ENCODE results near the gene FFAR1.

Gene FFAR1

DNA sequence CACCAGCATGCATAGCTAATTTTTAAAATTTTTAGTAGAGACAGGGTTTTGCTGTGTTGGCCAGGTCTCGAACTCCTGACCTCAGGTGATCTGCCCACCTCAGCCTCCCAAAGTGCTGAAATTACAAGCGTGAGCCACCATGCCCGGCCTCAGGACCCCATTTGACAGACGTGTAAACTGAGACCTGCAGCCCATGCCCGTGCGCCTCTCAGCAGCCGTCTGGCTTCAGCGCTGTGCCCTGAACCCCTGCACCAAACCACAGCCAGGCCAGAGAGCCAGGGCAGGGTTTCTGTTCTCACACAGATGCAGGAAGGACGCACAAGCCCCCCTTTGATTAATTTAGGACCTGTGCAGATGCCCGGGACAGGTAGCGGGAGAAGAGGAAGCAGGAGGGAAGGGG is 7.3 kb upstream of the FFAR1 start:
- 99% methylated on average over 8 of the region's 11 CpGs for WGBS (ENCODE audit: insufficient coverage)
- H3K27me3 ChIP-seq (replicated peaks in 2 of 5; ENCODE audit: control insufficient read depth in 4 of 5, insufficient read depth in 5 of 5, low read length in 4 of 5) = no peaks in the 10 kb centered on the region
- ChIA-PET POLR2A (no interaction called here), CTCF (interaction anchor here (1.5 kb wide), 1 partner anchor 12 kb away, joined by 4 read pairs; no protein-coding TSS in a partner anchor)
- no peak for DNase-seq
- peaks cover 0 to 2% (median 0%) of the 10 kb centered on the region in 4 experiments for H3K36me3 ChIP-seq (ENCODE audit: control insufficient read depth in 4 of 4, insufficient read depth in 4 of 4, low read length in 3 of 4)
- H3K9me3 ChIP-seq (ENCODE audit: control extremely low read depth in 1 of 5, control insufficient read depth in 4 of 5, insufficient read depth in 2 of 5, low read depth in 1 of 5, low read length in 4 of 5) = no peaks in the 10 kb centered on the region
- H3K4me3 ChIP-seq (ENCODE audit: control insufficient read depth in 1 of 7, extremely low read depth in 1 of 7, insufficient read depth in 4 of 7, low read depth in 2 of 7, low read length in 6 of 7) = no peak overlapping the region
- no peak overlapping the region for H3K27ac ChIP-seq (ENCODE audit: insufficient read depth in 1 of 2, low read depth in 1 of 2, low read length in 2 of 2, poor library complexity in 1 of 2, severe bottlenecking in 2 of 2)
- H3K4me1 ChIP-seq (ENCODE audit: control extremely low read depth in 1 of 4, control insufficient read depth in 4 of 4, insufficient read depth in 4 of 4, low read length in 3 of 4) = peaks cover 0 to 8% (median 5%) of the 10 kb centered on the region in 4 experiments

DNA sequence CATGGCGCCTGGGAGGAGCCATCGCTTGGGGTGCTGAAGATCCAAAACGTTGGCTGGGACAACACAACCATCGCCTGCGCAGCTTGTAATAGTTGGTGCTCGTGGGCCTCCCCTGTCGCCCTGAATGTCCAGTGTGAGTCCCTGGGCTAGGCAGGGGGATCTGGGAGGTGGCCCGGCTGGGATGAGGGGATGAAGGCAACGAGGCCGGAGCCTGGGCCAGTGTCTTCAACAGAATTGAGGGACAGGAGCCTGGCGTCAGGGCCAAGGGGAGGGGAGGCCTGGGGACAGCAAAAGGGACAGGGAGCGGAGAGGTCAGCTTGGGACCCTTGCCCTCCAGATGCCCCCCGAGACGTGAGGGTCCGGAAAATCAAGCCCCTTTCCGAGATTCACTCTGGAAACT is 6.7 kb upstream of the FFAR1 start:
- Histone ChIP-seq H3K27ac (ENCODE audit: insufficient read depth in 1 of 2, low read depth in 1 of 2, low read length in 2 of 2, poor library complexity in 1 of 2, severe bottlenecking in 2 of 2) (no peak overlapping the region), H3K4me3 (ENCODE audit: control insufficient read depth in 1 of 7, extremely low read depth in 1 of 7, insufficient read depth in 4 of 7, low read depth in 2 of 7, low read length in 6 of 7) (no peak overlapping the region), H3K27me3 (replicated peaks in 2 of 5; ENCODE audit: control insufficient read depth in 4 of 5, insufficient read depth in 5 of 5, low read length in 4 of 5) (no peaks in the 10 kb centered on the region), H3K4me1 (ENCODE audit: control extremely low read depth in 1 of 4, control insufficient read depth in 4 of 4, insufficient read depth in 4 of 4, low read length in 3 of 4) (peaks cover 0 to 13% (median 11%) of the 10 kb centered on the region in 4 experiments), H3K9me3 (ENCODE audit: control extremely low read depth in 1 of 5, control insufficient read depth in 4 of 5, insufficient read depth in 2 of 5, low read depth in 1 of 5, low read length in 4 of 5) (no peaks in the 10 kb centered on the region), H3K36me3 (ENCODE audit: control insufficient read depth in 4 of 4, insufficient read depth in 4 of 4, low read length in 3 of 4) (peaks cover 0 to 2% (median 0%) of the 10 kb centered on the region in 4 experiments)
- POLR2A ChIA-PET = no interaction called here
- 90% methylated on average over 13 of the region's 16 CpGs for WGBS (ENCODE audit: insufficient coverage)
- DNase-seq = no peak
- CTCF ChIA-PET = interaction anchor here (1.5 kb wide), 1 partner anchor 12 kb away, joined by 4 read pairs; no protein-coding TSS in a partner anchor

- Histone ChIP-seq H3K4me3 (ENCODE audit: control insufficient read depth in 1 of 7, extremely low read depth in 1 of 7, insufficient read depth in 4 of 7, low read depth in 2 of 7, low read length in 6 of 7) (no peak overlapping the region), H3K36me3 (ENCODE audit: control insufficient read depth in 4 of 4, insufficient read depth in 4 of 4, low read length in 3 of 4) (no peaks in the 10 kb centered on the region), H3K27me3 (replicated peaks in 2 of 5; ENCODE audit: control insufficient read depth in 4 of 5, insufficient read depth in 5 of 5, low read length in 4 of 5) (no peaks in the 10 kb centered on the region), H3K27ac (ENCODE audit: insufficient read depth in 1 of 2, low read depth in 1 of 2, low read length in 2 of 2, poor library complexity in 1 of 2, severe bottlenecking in 2 of 2) (no peak overlapping the region), H3K4me1 (ENCODE audit: control extremely low read depth in 1 of 4, control insufficient read depth in 4 of 4, insufficient read depth in 4 of 4, low read length in 3 of 4) (peaks cover 0 to 20% (median 17%) of the 10 kb centered on the region in 4 experiments), H3K9me3 (ENCODE audit: control extremely low read depth in 1 of 5, control insufficient read depth in 4 of 5, insufficient read depth in 2 of 5, low read depth in 1 of 5, low read length in 4 of 5) (no peaks in the 10 kb centered on the region)
- POLR2A ChIA-PET = no interaction called here
- 93% methylated on average over 5 of the region's 14 CpGs for WGBS (ENCODE audit: insufficient coverage)
- no peak for DNase-seq
- CTCF ChIA-PET = no interaction called here
Measured at GRCh38 chr19:35341565-35342225, 6.0 kb upstream of the FFAR1 start.

- WGBS (ENCODE audit: insufficient coverage) = 96% methylated on average over 5 of the region's 5 CpGs
- Histone ChIP-seq H3K4me3 (ENCODE audit: control insufficient read depth in 1 of 7, extremely low read depth in 1 of 7, insufficient read depth in 4 of 7, low read depth in 2 of 7, low read length in 6 of 7) (no peak overlapping the region), H3K4me1 (ENCODE audit: control extremely low read depth in 1 of 4, control insufficient read depth in 4 of 4, insufficient read depth in 4 of 4, low read length in 3 of 4) (peaks cover 0 to 26% (median 23%) of the 10 kb centered on the region in 4 experiments), H3K27me3 (replicated peaks in 2 of 5; ENCODE audit: control insufficient read depth in 4 of 5, insufficient read depth in 5 of 5, low read length in 4 of 5) (no peaks in the 10 kb centered on the region), H3K36me3 (ENCODE audit: control insufficient read depth in 4 of 4, insufficient read depth in 4 of 4, low read length in 3 of 4) (no peaks in the 10 kb centered on the region), H3K27ac (ENCODE audit: insufficient read depth in 1 of 2, low read depth in 1 of 2, low read length in 2 of 2, poor library complexity in 1 of 2, severe bottlenecking in 2 of 2) (no peak overlapping the region), H3K9me3 (ENCODE audit: control extremely low read depth in 1 of 5, control insufficient read depth in 4 of 5, insufficient read depth in 2 of 5, low read depth in 1 of 5, low read length in 4 of 5) (no peaks in the 10 kb centered on the region)
- DNase-seq = no peak
- CTCF ChIA-PET = interaction anchor here (0.6 kb wide), 1 partner anchor 10 kb away, joined by 3 read pairs; no protein-coding TSS in a partner anchor
- POLR2A ChIA-PET = no interaction called here
Measured at GRCh38 chr19:35342430-35342829, 5.3 kb upstream of the FFAR1 start.

- 90% methylated on average over 13 of the region's 17 CpGs for WGBS (ENCODE audit: insufficient coverage)
- Histone ChIP-seq H3K9me3 (ENCODE audit: control extremely low read depth in 1 of 5, control insufficient read depth in 4 of 5, insufficient read depth in 2 of 5, low read depth in 1 of 5, low read length in 4 of 5) (no peaks in the 10 kb centered on the region), H3K4me1 (ENCODE audit: control extremely low read depth in 1 of 4, control insufficient read depth in 4 of 4, insufficient read depth in 4 of 4, low read length in 3 of 4) (peaks cover 8 to 47% (median 40%) of the 10 kb centered on the region in 4 experiments), H3K4me3 (ENCODE audit: control insufficient read depth in 1 of 7, extremely low read depth in 1 of 7, insufficient read depth in 4 of 7, low read depth in 2 of 7, low read length in 6 of 7) (no peak overlapping the region), H3K36me3 (ENCODE audit: control insufficient read depth in 4 of 4, insufficient read depth in 4 of 4, low read length in 3 of 4) (no peaks in the 10 kb centered on the region), H3K27me3 (replicated peaks in 2 of 5; ENCODE audit: control insufficient read depth in 4 of 5, insufficient read depth in 5 of 5, low read length in 4 of 5) (no peaks in the 10 kb centered on the region), H3K27ac (ENCODE audit: insufficient read depth in 1 of 2, low read depth in 1 of 2, low read length in 2 of 2, poor library complexity in 1 of 2, severe bottlenecking in 2 of 2) (no peak overlapping the region)
- ChIA-PET CTCF (interaction anchor here (1.2 to 1.4 kb wide), 4 partner anchors 9 to 53 kb away, joined by 3 read pairs; partner anchors contain the start of genes FFAR3 and MAG), POLR2A (no interaction called here)
- DNase-seq = no peak
Measured at GRCh38 chr19:35344511-35345031, 3.1 kb upstream of the FFAR1 start.

- Histone ChIP-seq H3K4me1 (ENCODE audit: control extremely low read depth in 1 of 4, control insufficient read depth in 4 of 4, insufficient read depth in 4 of 4, low read length in 3 of 4) (peaks cover 8 to 55% (median 43%) of the 10 kb centered on the region in 4 experiments), H3K4me3 (ENCODE audit: control insufficient read depth in 1 of 7, extremely low read depth in 1 of 7, insufficient read depth in 4 of 7, low read depth in 2 of 7, low read length in 6 of 7) (no peak overlapping the region), H3K36me3 (ENCODE audit: control insufficient read depth in 4 of 4, insufficient read depth in 4 of 4, low read length in 3 of 4) (no peaks in the 10 kb centered on the region), H3K27ac (ENCODE audit: insufficient read depth in 1 of 2, low read depth in 1 of 2, low read length in 2 of 2, poor library complexity in 1 of 2, severe bottlenecking in 2 of 2) (no peak overlapping the region), H3K27me3 (replicated peaks in 2 of 5; ENCODE audit: control insufficient read depth in 4 of 5, insufficient read depth in 5 of 5, low read length in 4 of 5) (no peaks in the 10 kb centered on the region), H3K9me3 (ENCODE audit: control extremely low read depth in 1 of 5, control insufficient read depth in 4 of 5, insufficient read depth in 2 of 5, low read depth in 1 of 5, low read length in 4 of 5) (no peaks in the 10 kb centered on the region)
- DNase-seq = no peak
- POLR2A ChIA-PET = interaction anchor here (0.6 to 1.2 kb wide), 4 partner anchors 8 to 172 kb away, joined by 3 to 5 read pairs (median 4); no protein-coding TSS in a partner anchor
- 95% methylated on average over 8 of the region's 11 CpGs for WGBS (ENCODE audit: insufficient coverage)
- CTCF ChIA-PET = interaction anchor here (1.2 to 1.4 kb wide), 4 partner anchors 10 to 146 kb away, joined by 3 read pairs; partner anchors contain the start of gene FFAR3
Measured at GRCh38 chr19:35345671-35346111, 2.0 kb upstream of the FFAR1 start.
